HG03045 (cell line): ENCODE results near the gene CTSL.
"Not testable (repeated sequence)": the region's sequence is repeated elsewhere in the genome, so short reads cannot be mapped to it uniquely, and the experiment has no call there.

Source experiments
- ATAC-seq: cut with Tn5 transposase; IDR thresholded peaks from one replicate; pipeline ENCODE4 v1.9.1; 2021; ENCODE audit warnings: mild to moderate bottlenecking, moderate library complexity; ENCODE audit not compliant: unreplicated experiment

The CTSL gene

GRCh38 chr9:87751868-87752267, 25.9 kb downstream of the CTSL start:
- ATAC-seq: no peak

- no peak for ATAC-seq
Measured at GRCh38 chr9:87753313-87753712, 27.4 kb downstream of the CTSL start.

DNA sequence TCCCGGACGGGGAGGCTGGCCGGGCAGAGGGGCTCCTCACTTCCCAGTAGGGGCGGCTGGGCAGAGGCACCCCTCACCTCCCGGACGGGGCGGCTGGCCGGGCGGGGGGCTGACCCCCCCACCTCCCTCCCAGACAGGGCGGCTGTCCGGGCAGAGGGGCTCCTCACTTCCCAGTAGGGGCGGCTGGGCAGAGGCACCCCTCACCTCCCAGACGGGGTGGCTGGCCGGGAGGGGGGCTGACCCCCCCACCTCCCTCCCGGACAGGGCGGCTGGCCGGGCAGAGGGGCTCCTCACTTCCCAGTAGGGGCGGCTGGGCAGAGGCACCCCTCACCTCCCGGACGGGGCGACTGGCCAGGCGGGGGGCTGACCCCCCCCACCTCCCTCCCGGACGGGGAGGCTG, 32.4 kb downstream of the CTSL start:
- not testable (repeated sequence) for ATAC-seq

- not testable (repeated sequence) for ATAC-seq
Measured at GRCh38 chr9:87759980-87760379, 34.1 kb downstream of the CTSL start.

GRCh38 chr9:87760529-87760928, 34.6 kb downstream of the CTSL start:
- ATAC-seq: no peak

- no peak for ATAC-seq
Measured at GRCh38 chr9:87763286-87763685, 37.4 kb downstream of the CTSL start.

DNA sequence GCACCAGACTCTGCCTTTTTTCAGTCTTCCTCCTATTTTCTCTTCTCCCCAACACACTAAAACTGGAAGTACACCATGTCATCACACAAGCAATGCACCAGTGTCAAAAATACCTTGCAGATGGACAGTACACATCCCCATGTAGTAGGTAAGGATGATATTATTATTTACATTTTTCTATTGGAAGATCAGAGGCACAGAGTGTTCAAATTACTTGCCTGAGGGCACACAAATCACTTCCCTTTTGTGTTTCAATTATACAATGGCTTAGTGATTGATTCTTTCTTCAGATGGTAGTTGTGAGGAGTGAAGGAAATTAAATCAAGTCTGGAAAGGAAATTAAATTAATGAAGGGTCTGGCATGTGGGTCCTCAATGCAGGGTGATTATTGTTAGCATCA, 39.6 kb downstream of the CTSL start:
- no peak for ATAC-seq

- no peak for ATAC-seq
Measured at GRCh38 chr9:87766697-87767096, 40.8 kb downstream of the CTSL start.

GRCh38 chr9:87770616-87771315, 44.8 kb downstream of the CTSL start:
- ATAC-seq: no peak

- ATAC-seq: no peak
Measured at GRCh38 chr9:87771316-87772006, 45.5 kb downstream of the CTSL start.

DNA sequence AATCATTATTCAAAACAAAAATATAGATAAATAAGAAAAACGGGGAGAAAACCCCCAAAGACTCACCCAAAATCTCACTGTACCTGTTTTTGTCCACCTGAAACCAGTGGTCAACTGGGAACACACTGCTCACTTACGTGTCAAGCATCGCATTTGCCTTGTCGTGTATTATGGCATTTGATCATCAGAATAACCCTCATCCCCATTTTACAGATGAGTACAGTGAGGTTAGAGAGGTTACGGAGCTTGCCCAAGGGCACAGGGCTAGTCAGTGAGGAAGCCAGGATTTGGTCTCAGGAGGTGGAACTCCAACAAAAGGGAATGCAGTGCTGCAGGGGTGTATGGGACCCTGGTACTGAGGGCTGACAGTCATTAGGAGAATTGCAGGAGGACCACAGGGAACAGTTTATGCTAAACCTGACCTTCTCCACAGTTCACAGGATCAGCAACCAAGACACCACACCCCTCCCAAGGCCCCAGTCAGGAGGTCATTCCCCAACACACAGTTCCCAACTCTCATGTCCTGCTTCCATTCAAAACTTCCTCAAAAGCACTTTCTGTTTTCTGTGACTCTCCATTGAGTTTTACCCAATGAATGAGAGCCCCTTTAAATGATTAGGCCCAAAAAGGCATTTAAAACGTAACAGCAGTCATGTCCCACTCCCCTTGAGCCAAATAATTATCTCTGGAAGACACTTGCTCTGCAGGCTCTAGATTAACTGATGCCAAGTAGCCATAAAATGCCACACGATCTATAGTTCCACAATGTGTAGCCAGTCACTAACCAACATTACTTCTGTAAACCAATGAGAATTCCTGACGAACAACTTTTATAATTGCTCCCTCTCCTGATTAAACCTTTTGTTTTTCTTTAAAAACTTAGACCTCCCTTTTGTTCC, 50.8 kb downstream of the CTSL start:
- ATAC-seq: no peak

- no peak for ATAC-seq
Measured at GRCh38 chr9:87778996-87779395, 53.1 kb downstream of the CTSL start.
